A549 (cell line): ENCODE measurements around the gene RCAN3. TPM values are rescaled to one million over a fixed set of nuclear protein-coding genes. Genes with fewer than 3 reads are reported as not detected.

Experiments
- ATAC-seq, 2 experiments: fragments of 200-7000 bp in 1 of 2; fragments of >200 bp in 1 of 2; cut with Nextera tagmentation in 1 of 2; cut with Tn5 transposase in 1 of 2; 3 replicates each; pipeline versions ENCODE4 v1.8.0 to v1.9.1; 2018 to 2020; ENCODE audit warnings: mild to moderate bottlenecking in 1 of 2, moderate library complexity in 1 of 2
- CTCF ChIA-PET: fragments of 300-600 bp; sonication (Branson Sonifier 250); formaldehyde crosslinking; extraction: SDS; loops from one replicate; lab custom pipeline; 2021; ENCODE audit warnings: antibody characterized with exemption, inconsistent platforms; lab: Yijun Ruan, JAX
- POLR2A ChIA-PET: fragments of 350-600 bp; formaldehyde crosslinking; extraction: SDS; loops from one replicate; lab custom pipeline; 2021; ENCODE audit warnings: antibody characterized with exemption, inconsistent platforms; lab: Yijun Ruan, JAX
- DNase-seq, 2 experiments: peaks; one replicate each; pipeline versions ENCODE4 v3.0.0 to v3.0.0-alpha.2; 2011 to 2016; ENCODE audit warnings: low read depth in 1 of 2, low spot score in 1 of 2
- FAIRE-seq: peaks from 2 replicates; lab custom pipeline; 2011; peaks lifted over from hg19 to GRCh38; lab: Jason Lieb, UNC
- H3K27ac ChIP-seq, 2 experiments: fragments of >200 bp; sonication (Bioruptor Twin); formaldehyde crosslinking; 3 replicates each; pipeline ENCODE4 v1.5.1; 2016 to 2017
- H3K4me1 ChIP-seq: fragments of >200 bp; sonication (Bioruptor Twin); formaldehyde crosslinking; 3 replicates; pipeline ENCODE4 v1.6.1; 2016
- H3K4me2 ChIP-seq: fragments of >200 bp; sonication (Bioruptor Twin); formaldehyde crosslinking; 3 replicates; pipeline ENCODE4 v1.6.1; 2016
- H3K4me3 ChIP-seq: fragments of >200 bp; sonication (Bioruptor Twin); formaldehyde crosslinking; 3 replicates; pipeline ENCODE4 v1.5.1; 2016
- H3K9me3 ChIP-seq: fragments of >200 bp; sonication (Bioruptor Twin); formaldehyde crosslinking; 3 replicates; pipeline ENCODE4 v1.6.1; 2016
- BHLHE40 ChIP-seq: IDR thresholded peaks from 2 replicates; pipeline ENCODE4 v1.6.1; 2012; ENCODE audit warnings: low read depth, low read length, inconsistent platforms
- CHD2 ChIP-seq: fragments of 150-350 bp; IDR thresholded peaks from 2 replicates; pipeline ENCODE4 v1.6.1; 2014; ENCODE audit warnings: low read length; ENCODE audit not compliant: partially characterized antibody
- ELK1 ChIP-seq: fragments of 150-350 bp; IDR thresholded peaks from 2 replicates; pipeline ENCODE4 v1.6.1; 2014; ENCODE audit warnings: low read depth, mild to moderate bottlenecking, low read length
- FOSB ChIP-seq: fragments of 250-450 bp; sonication (Bioruptor Pico); IDR thresholded peaks from 2 replicates; pipeline ENCODE4 v1.5.0; 2020; ENCODE audit warnings: mild to moderate bottlenecking, moderate library complexity
- FOXS1 ChIP-seq: fragments of 250-450 bp; sonication (Bioruptor Pico); IDR thresholded peaks from 2 replicates; pipeline ENCODE4 v1.5.0; 2020; ENCODE audit warnings: mild to moderate bottlenecking, moderate library complexity
- GATA3 ChIP-seq: IDR thresholded peaks from 2 replicates; pipeline ENCODE4 v1.6.1; 2012; ENCODE audit warnings: borderline replicate concordance
- HEYL ChIP-seq: fragments of 250-450 bp; sonication (Bioruptor Pico); IDR thresholded peaks from 2 replicates; pipeline ENCODE4 v1.8.0; 2021; ENCODE audit warnings: mild to moderate bottlenecking, moderate library complexity
- HOXB5 ChIP-seq: fragments of 250-450 bp; sonication (Bioruptor Pico); IDR thresholded peaks from 2 replicates; pipeline ENCODE4 v1.5.0; 2020; ENCODE audit warnings: mild to moderate bottlenecking, moderate library complexity
- JUN ChIP-seq, 2 experiments: fragments of >200 bp; sonication (Bioruptor Twin); formaldehyde crosslinking; IDR thresholded peaks; 2 replicates in 1 of 2; 3 replicates in 1 of 2; pipeline ENCODE4 v1.6.1; 2016 to 2017
- MAZ ChIP-seq: fragments of 150-350 bp; IDR thresholded peaks from 2 replicates; pipeline ENCODE4 v1.6.1; 2014; ENCODE audit warnings: antibody characterized with exemption, low read depth, low read length, borderline replicate concordance
- MYC ChIP-seq: IDR thresholded peaks from 2 replicates; pipeline ENCODE4 v1.6.1; 2012; ENCODE audit warnings: mild to moderate bottlenecking, inconsistent platforms, low read length, improper control_type of control experiment, borderline replicate concordance
- NPAS2 ChIP-seq: fragments of 250-450 bp; sonication (Bioruptor Pico); IDR thresholded peaks from 2 replicates; pipeline ENCODE4 v1.8.0; 2022; ENCODE audit warnings: mild to moderate bottlenecking, moderate library complexity, borderline replicate concordance
- POLR2AphosphoS2 ChIP-seq: conservative IDR thresholded peaks from 2 replicates; pipeline ENCODE4 v1.6.1; 2012; ENCODE audit warnings: low read length, improper control_type of control experiment, inconsistent platforms
- RARB ChIP-seq: fragments of 250-450 bp; sonication (Bioruptor Pico); IDR thresholded peaks from 2 replicates; pipeline ENCODE4 v1.8.0; 2021; ENCODE audit warnings: mild to moderate bottlenecking, moderate library complexity
- RCOR1 ChIP-seq: fragments of 150-350 bp; IDR thresholded peaks from 2 replicates; pipeline ENCODE4 v1.6.1; 2014; ENCODE audit warnings: antibody characterized with exemption, low read length, low read depth
- RFX5 ChIP-seq: fragments of 450-650 bp; IDR thresholded peaks from 2 replicates; pipeline ENCODE4 v1.7.1; 2014; ENCODE audit warnings: antibody characterized with exemption, mild to moderate bottlenecking, moderate library complexity
- TFCP2L1 ChIP-seq: fragments of 250-450 bp; sonication (Bioruptor Pico); IDR thresholded peaks from 2 replicates; pipeline ENCODE4 v1.5.0; 2021; ENCODE audit warnings: mild to moderate bottlenecking
- TP53 ChIP-seq: fragments of 250-450 bp; sonication (Bioruptor Pico); IDR thresholded peaks from 2 replicates; pipeline ENCODE4 v1.5.0; 2021; ENCODE audit warnings: mild to moderate bottlenecking, moderate library complexity
- ZFP36 ChIP-seq: fragments of 450-650 bp; IDR thresholded peaks from 2 replicates; pipeline ENCODE4 v1.6.1; 2014; ENCODE audit warnings: borderline replicate concordance; ENCODE audit not compliant: partially characterized antibody
- ZNF302 ChIP-seq: fragments of 250-450 bp; sonication (Bioruptor Pico); IDR thresholded peaks from 2 replicates; pipeline ENCODE4 v1.9.0; 2021; ENCODE audit warnings: inconsistent platforms, mild to moderate bottlenecking, moderate library complexity
- WGBS: methylation state at CpG from one replicate; pipeline ENCODE4 v1.1.6; 2017; ENCODE audit errors: missing lambda C conversion rate; 5-methylcytosine and 5-hydroxymethylcytosine counted together
- polyA minus RNA-seq: library from RNA; depleted of rRNA, polyadenylated mRNA; stranded (reverse); fragments of >200 nt; gene quantifications from 2 replicates; pipeline ENCODE4 v1.2.3, GENCODE V29; 2011; rRNA and poly(A)+ RNA removed
- polyA plus RNA-seq, 4 experiments: library from polyadenylated mRNA; depleted of rRNA in 3 of 4; stranded (reverse); fragments of >200 nt; fragmentation: RNase III in 1 of 4; extraction: RNeasy Plus Mini Kit Qiagen cat#74134 plus additional on column Dnase treatment in 1 of 4; gene quantifications; 2 replicates in 3 of 4; 3 replicates in 1 of 4; pipeline ENCODE4 v1.2.3, GENCODE V29; 2011 to 2017
- TF ChIP-seq, protein P1 (sequence below): IDR thresholded peaks from 2 replicates; pipeline ENCODE4 v1.6.1; 2012
- TF ChIP-seq, protein P2 (sequence below): fragments of >200 bp; sonication (Bioruptor Twin); formaldehyde crosslinking; IDR thresholded peaks from 3 replicates; pipeline ENCODE4 v1.5.1; 2016
- TF ChIP-seq, protein P3 (sequence below): IDR thresholded peaks from 2 replicates; pipeline ENCODE4 v1.6.1; 2012

The RCAN3 gene
- 11.5 and 14.6 TPM in 2 replicates for polyA plus RNA-seq (2011; rRNA removed)
- polyA plus RNA-seq (2012; cell fraction: cytosol; rRNA removed) = 5.8 and 6.8 TPM in 2 replicates
- polyA plus RNA-seq (2012; cell fraction: nucleus; rRNA removed) = 3.3 and 7.4 TPM in 2 replicates
- polyA plus RNA-seq (2017; fragmentation: RNase III; extraction: RNeasy Plus Mini Kit Qiagen cat#74134 plus additional on column Dnase treatment) = 6.7 to 7.5 TPM (median 7.4 TPM) in 3 replicates
- polyA minus RNA-seq = 9.7 and 10.4 TPM in 2 replicates

- FAIRE-seq (no peak), ATAC-seq (peak; percentile 92 to 94), DNase-seq (peak; percentile 85 to 87)
- H3K27ac ChIP-seq = peak within 1 kb of the TSS; percentile 86 to 98
- TF ChIP-seq RCOR1 (no peak), FOXS1 (CRISPR knock-in tag) (no peak), JUN (IDR thresholded peaks at IDR 0.05) (peak in 1 of 2 experiments; percentile 51; a peak in 1 of 5 replicates), RFX5 (no peak), ELK1 (no peak), ZNF302 (CRISPR knock-in tag) (no peak)
- ChIA-PET POLR2A (interaction anchor here (1.0 to 2.3 kb wide), 7 partner anchors 10 to 109 kb away, joined by 3 to 14 read pairs (median 4); partner anchors contain the start of genes NIPAL3 and STPG1), CTCF (interaction anchor here (1.2 to 2.2 kb wide), 4 partner anchors 13 to 111 kb away, joined by 3 to 6 read pairs (median 4); no protein-coding TSS in a partner anchor)
- no CpG with 5 or more reads among the region's 53 CpGs for WGBS
- H3K4me2 ChIP-seq = peak within 1 kb of the TSS; percentile 94
- peak within 1 kb of the TSS; percentile 68 for H3K4me3 ChIP-seq
- no peaks in the 10 kb centered on the region for H3K9me3 ChIP-seq
- H3K4me1 ChIP-seq = peaks cover 20% of the 10 kb centered on the region
Observed at GRCh38 chr1:24502709-24503058, at the start of gene RCAN3. Gene RCAN3 (plus strand): TSS chr1:24502836. CDS start chr1:24514373, 11,537 bp downstream.

GRCh38 chr1:24452922-24453485 is 49.6 kb upstream of the RCAN3 start:
- TF ChIP-seq RARB (CRISPR knock-in tag) = no peak
- TF ChIP-seq BHLHE40 = no peak
- TF ChIP-seq JUN (IDR thresholded peaks at IDR 0.05) = no peak
- no peak for FAIRE-seq
- no peak overlapping the region for H3K4me3 ChIP-seq
- H3K27ac ChIP-seq = no peak overlapping the region
- WGBS = 78% methylated on average over 6 of the region's 8 CpGs
- H3K4me1 ChIP-seq = no peaks in the 10 kb centered on the region
- POLR2A ChIA-PET = no interaction called here
- DNase-seq = no peak
- no peak overlapping the region for H3K4me2 ChIP-seq
- no peak for ATAC-seq
- CTCF ChIA-PET = no interaction called here
- no peaks in the 10 kb centered on the region for H3K9me3 ChIP-seq

- FAIRE-seq (no peak), ATAC-seq (no peak), DNase-seq (no peak)
- 73% methylated on average over 5 of the region's 5 CpGs for WGBS
- Histone ChIP-seq H3K4me1 (no peaks in the 10 kb centered on the region), H3K9me3 (no peaks in the 10 kb centered on the region), H3K4me3 (no peak overlapping the region)
- POLR2A ChIA-PET = no interaction called here
- TF ChIP-seq RFX5 (no peak), TP53 (CRISPR knock-in tag) (no peak), CHD2 (no peak), JUN (IDR thresholded peaks at IDR 0.05) (no peak), MAZ (no peak), MYC (no peak), POLR2AphosphoS2 (no peak)
- TF ChIP-seq, protein P1, sequence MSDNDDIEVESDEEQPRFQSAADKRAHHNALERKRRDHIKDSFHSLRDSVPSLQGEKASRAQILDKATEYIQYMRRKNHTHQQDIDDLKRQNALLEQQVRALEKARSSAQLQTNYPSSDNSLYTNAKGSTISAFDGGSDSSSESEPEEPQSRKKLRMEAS = no peak
- TF ChIP-seq, all 56 proteins: peak for 0
- H3K4me2 ChIP-seq = no peak overlapping the region
- H3K27ac ChIP-seq = no peak overlapping the region
- CTCF ChIA-PET = no interaction called here
Observed at GRCh38 chr1:24454673-24455072, 48.0 kb upstream of the RCAN3 start.

- POLR2A ChIA-PET = no interaction called here
- no peak for DNase-seq
- TF ChIP-seq, protein P2, sequence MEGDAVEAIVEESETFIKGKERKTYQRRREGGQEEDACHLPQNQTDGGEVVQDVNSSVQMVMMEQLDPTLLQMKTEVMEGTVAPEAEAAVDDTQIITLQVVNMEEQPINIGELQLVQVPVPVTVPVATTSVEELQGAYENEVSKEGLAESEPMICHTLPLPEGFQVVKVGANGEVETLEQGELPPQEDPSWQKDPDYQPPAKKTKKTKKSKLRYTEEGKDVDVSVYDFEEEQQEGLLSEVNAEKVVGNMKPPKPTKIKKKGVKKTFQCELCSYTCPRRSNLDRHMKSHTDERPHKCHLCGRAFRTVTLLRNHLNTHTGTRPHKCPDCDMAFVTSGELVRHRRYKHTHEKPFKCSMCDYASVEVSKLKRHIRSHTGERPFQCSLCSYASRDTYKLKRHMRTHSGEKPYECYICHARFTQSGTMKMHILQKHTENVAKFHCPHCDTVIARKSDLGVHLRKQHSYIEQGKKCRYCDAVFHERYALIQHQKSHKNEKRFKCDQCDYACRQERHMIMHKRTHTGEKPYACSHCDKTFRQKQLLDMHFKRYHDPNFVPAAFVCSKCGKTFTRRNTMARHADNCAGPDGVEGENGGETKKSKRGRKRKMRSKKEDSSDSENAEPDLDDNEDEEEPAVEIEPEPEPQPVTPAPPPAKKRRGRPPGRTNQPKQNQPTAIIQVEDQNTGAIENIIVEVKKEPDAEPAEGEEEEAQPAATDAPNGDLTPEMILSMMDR = no peak
- TF ChIP-seq HOXB5 (CRISPR knock-in tag) = no peak
- no peak for TF ChIP-seq TP53 (CRISPR knock-in tag)
- no peak for TF ChIP-seq NPAS2 (CRISPR knock-in tag)
- TF ChIP-seq ELK1 = no peak
- TF ChIP-seq FOSB (CRISPR knock-in tag) = no peak
- TF ChIP-seq HEYL = no peak
- TF ChIP-seq, protein P3, sequence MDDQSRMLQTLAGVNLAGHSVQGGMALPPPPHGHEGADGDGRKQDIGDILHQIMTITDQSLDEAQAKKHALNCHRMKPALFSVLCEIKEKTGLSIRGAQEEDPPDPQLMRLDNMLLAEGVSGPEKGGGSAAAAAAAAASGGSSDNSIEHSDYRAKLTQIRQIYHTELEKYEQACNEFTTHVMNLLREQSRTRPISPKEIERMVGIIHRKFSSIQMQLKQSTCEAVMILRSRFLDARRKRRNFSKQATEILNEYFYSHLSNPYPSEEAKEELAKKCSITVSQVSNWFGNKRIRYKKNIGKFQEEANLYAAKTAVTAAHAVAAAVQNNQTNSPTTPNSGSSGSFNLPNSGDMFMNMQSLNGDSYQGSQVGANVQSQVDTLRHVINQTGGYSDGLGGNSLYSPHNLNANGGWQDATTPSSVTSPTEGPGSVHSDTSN = no peak
- no peak for TF ChIP-seq RFX5
- no peak for TF ChIP-seq TFCP2L1 (CRISPR knock-in tag)
- TF ChIP-seq ZFP36 = no peak
- no peak for TF ChIP-seq GATA3
- TF ChIP-seq CHD2 = no peak
Observed at GRCh38 chr1:24455272-24455671, 47.4 kb upstream of the RCAN3 start.

More at GRCh38 chr1:24455272-24455671, 47.4 kb upstream of the RCAN3 start:
- CTCF ChIA-PET = no interaction called here
- FAIRE-seq (no peak), ATAC-seq (no peak)
- Histone ChIP-seq H3K4me3 (no peak overlapping the region), H3K9me3 (no peaks in the 10 kb centered on the region), H3K4me2 (no peak overlapping the region), H3K27ac (no peak overlapping the region), H3K4me1 (no peaks in the 10 kb centered on the region)
- WGBS = 95% methylated on average over 5 of the region's 5 CpGs
